DMS114 treated with DMSO at 0.1 percent for 48 hours (cell line): ENCODE measurements around the gene PAH.

Experiments
- DNase-seq: peaks from one replicate; lab custom pipeline; 2025; ENCODE audit not compliant: unreplicated experiment; lab: John Stamatoyannopoulos, UW

The PAH gene

GRCh38 chr12:102902093-102902492 lies 15.0 kb downstream of the PAH start:
- DNase-seq: no peak

- no peak for DNase-seq
These were observed 16.7 kb downstream of the PAH start for GRCh38 chr12:102900389-102900788.

GRCh38 chr12:102896067-102896466 lies 21.0 kb downstream of the PAH start:
- no peak for DNase-seq

GRCh38 chr12:102891756-102892155 lies 25.3 kb downstream of the PAH start:
- no peak for DNase-seq

- no peak for DNase-seq
These were observed 28.5 kb downstream of the PAH start for GRCh38 chr12:102888511-102888910.

- no peak for DNase-seq
These were observed 31.8 kb downstream of the PAH start for GRCh38 chr12:102885043-102885932.

GRCh38 chr12:102883204-102883799 lies 33.7 kb downstream of the PAH start:
- DNase-seq: peak; percentile 47

- DNase-seq: no peak
These were observed 36.3 kb downstream of the PAH start for GRCh38 chr12:102880783-102881182.

- peak; percentile 28 for DNase-seq
These were observed 37.8 kb downstream of the PAH start for GRCh38 chr12:102879144-102879763.

- no peak for DNase-seq
These were observed 40.2 kb downstream of the PAH start for GRCh38 chr12:102876883-102877282.

GRCh38 chr12:102874819-102875218 lies 42.2 kb downstream of the PAH start:
- DNase-seq: no peak

GRCh38 chr12:102873077-102873476 lies 44.0 kb downstream of the PAH start:
- no peak for DNase-seq

- DNase-seq: no peak
These were observed 46.0 kb downstream of the PAH start for GRCh38 chr12:102871014-102871413.

GRCh38 chr12:102869571-102869970 lies 47.5 kb downstream of the PAH start:
- no peak for DNase-seq

GRCh38 chr12:102865821-102866615 lies 51.0 kb downstream of the PAH start:
- DNase-seq: no peak

GRCh38 chr12:102862486-102862885 lies 54.6 kb downstream of the PAH start:
- no peak for DNase-seq

- no peak for DNase-seq
These were observed 65.8 kb downstream of the PAH start for GRCh38 chr12:102851246-102851645.

- DNase-seq: no peak
These were observed 67.2 kb downstream of the PAH start for GRCh38 chr12:102849722-102850447.

GRCh38 chr12:102848832-102849231 lies 68.2 kb downstream of the PAH start:
- no peak for DNase-seq

- no peak for DNase-seq
These were observed 69.9 kb downstream of the PAH start for GRCh38 chr12:102847131-102847530.
